Amygdala (tissue), 56 donors: Measurements from ENCODE around the gene LMAN2.
"Not testable (repeated sequence)": the region's sequence is repeated elsewhere in the genome, so short reads cannot be mapped to it uniquely, and the experiment has no call there.

Experiments
- DNase-seq, 56 donors: peaks; one replicate each; lab custom pipeline; 2025; lab: John Stamatoyannopoulos, UW

The LMAN2 gene

DNA sequence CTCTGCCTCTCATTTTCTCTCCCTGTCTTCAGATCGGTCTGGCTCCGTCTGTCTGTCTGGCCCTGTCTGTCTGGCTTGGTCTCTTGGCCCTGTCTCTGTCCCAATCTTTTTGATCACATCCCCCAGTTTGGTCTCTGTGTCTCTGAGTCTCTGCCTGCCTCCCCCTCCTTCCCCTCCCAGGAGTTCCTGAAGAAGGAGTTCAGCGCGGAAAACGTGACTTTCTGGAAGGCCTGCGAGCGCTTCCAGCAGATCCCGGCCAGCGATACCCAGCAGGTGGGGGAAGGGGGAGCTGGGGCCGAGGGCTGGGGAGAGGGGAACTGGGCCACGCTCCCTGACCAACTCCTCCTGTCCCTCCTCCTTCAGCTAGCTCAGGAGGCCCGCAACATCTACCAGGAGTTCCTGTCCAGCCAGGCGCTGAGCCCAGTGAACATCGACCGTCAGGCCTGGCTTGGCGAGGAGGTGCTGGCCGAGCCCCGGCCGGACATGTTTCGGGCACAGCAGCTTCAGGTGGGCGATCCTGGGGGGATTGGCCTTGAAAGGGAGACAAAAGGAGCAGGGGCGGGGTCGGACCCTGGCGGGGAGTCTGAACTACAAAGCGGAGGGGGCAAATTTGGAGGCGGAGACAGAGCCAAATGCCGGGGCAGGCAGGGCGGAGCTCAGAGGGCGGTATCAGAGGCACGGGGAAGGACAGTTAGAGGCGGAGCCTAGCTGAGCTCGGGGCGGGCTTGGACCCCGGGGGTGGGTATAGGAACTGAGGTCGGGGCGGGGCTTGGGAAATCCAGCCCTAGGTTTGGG, 15.3 kb upstream of the LMAN2 start:
- peak in 6 of 56 donors; percentile 29 to 79 (median 30) for DNase-seq

DNA sequence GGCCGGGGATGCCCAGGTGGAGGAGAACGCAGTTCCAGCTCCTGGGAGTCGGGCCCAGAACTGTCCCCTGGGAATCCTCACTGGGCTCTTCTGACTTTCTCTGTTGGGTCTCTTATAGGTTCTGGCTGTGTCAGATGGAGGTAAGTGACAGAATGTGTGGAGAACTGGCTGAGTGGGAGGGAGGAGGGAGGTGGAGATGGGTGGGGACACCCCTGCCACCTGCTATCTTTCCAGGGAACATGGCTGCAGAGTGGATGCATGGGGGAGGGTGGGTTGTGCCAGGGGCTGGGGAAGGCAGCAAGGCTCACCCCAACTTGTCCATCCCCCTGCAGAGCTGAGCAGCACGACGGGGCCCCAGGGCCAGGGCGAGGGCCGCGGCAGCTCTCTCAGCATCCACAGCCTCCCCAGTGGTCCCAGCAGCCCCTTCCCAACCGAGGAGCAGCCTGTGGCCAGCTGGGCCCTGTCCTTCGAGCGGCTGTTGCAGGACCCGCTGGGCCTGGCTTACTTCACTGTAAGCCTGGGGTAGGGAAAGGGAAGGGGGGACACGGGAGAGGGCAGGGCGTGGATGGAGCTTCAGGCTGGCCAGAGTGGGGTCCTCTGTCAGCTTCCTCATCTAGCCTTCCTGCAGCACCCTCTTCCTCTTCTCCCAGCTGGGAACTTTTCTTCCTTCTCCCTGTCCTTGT, 14.5 kb upstream of the LMAN2 start:
- DNase-seq: no peak

DNA sequence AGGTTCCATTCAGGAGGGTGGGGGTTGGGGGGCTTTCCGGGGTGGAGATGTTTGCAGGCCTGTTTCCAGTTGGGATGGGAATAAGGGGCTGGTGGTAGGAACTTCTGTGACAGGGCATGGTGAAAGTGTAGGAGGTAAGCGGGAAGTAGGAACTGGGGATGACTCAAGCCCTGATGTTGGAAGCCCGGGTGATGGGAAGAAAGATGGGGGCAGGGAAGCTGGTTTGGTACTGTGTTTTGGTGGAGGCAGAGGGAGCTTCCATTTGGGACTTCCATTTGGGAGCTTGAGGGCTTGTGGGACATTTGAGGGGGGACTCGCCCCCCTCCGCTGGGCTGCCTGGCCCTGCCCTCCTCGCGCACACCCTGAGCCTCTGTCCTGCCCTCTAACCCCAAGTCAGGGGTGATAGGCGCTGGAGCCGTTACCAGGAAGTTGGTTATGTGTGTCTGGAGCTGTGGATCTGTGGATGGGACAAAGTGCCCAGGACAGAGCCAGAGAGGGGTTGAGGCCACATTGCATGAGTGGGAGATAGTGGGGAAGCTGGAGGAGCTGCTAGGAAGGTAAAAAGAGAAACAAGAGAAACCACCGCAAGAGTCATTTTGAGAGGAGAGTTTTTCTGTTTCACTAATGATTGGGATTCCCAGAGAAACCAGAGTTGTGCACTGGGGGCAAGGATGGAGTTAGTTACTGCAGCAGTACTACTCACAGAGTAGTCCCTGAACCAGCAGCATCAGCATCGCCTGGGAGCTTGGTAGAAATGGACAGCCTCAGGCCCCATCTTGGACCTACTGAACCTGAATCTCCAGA, 12.9 kb upstream of the LMAN2 start:
- DNase-seq: no peak

DNA sequence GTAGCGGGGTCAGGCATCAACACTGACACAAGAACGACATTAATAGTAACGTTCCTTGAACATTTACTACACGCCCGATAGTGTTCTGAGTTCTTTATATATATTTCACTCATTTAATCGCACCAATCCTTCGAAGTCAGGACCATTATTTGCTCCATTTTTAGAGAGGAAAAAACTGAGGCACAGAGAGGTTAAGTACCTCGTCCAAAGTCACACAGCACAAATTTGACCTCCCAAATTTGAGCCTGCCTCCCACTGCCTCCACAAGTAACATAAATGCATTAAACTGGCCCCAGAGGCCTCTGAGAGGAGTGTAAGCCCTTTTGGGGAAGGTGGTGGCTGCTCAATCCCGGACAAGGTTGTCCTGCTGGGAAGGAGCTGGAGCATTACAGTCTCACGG, 12.1 kb upstream of the LMAN2 start:
- no peak for DNase-seq

DNA sequence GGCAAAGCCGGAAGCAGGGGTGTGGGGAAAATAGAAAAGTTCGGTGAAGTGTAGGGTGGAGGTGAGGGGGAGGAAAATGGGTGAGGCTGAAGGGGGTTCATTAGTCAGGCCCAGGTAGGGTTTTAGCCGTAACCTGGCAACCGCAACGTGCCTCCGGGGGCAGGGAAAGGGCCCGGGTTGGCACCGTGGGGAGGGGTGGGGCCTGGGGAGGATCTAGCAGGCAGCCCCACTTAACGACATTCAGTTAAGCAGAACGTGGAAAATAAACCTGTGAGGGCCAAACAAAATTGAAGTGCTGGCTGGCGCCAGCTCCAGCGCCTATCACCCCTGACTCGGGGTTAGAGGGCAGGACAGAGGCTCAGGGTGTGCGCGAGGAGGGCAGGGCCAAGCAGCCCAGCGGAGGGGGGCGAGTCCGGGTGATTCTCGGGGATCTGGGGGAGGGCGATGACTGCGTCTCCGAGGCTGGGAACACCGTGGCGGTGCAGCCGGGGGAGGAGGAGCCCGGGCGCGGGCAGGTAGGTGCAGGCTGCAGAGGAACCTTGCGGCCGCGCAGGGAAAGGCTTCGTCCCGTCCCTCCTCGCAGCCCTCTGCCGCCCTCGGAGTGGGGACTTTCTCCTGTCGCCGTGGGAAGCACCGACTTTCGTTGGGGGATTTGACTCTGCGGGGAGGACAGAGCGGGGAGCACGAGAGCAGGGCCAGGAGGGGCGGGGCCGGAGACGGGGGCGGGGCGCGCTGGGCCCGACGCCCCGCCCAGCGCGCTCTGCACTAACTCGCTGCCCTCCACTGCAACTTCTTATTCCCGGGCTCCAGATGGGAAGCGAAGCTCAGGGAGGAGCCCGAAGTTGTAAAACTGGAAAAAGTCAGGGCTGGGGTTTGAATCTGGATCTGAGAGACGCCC, 11.4 kb upstream of the LMAN2 start:
- DNase-seq: peak in 2 of 56 donors; percentile 22 to 30

DNA sequence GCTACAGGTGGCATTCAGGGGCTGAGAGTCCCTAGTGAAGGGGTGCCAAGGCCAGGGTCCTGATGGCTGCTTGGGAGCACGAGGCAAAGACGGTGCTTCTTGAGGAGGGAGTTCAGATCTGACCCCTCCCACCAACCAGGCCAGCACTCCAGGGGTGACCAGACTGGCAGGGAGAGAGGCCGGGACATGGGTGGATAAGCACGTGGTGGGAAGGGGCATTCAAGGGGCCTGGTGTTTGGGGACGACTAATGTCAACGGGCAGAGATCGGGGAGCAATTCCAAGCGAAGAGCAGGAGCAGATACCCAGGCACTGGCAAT, 10.8 kb upstream of the LMAN2 start:
- no peak for DNase-seq

DNA sequence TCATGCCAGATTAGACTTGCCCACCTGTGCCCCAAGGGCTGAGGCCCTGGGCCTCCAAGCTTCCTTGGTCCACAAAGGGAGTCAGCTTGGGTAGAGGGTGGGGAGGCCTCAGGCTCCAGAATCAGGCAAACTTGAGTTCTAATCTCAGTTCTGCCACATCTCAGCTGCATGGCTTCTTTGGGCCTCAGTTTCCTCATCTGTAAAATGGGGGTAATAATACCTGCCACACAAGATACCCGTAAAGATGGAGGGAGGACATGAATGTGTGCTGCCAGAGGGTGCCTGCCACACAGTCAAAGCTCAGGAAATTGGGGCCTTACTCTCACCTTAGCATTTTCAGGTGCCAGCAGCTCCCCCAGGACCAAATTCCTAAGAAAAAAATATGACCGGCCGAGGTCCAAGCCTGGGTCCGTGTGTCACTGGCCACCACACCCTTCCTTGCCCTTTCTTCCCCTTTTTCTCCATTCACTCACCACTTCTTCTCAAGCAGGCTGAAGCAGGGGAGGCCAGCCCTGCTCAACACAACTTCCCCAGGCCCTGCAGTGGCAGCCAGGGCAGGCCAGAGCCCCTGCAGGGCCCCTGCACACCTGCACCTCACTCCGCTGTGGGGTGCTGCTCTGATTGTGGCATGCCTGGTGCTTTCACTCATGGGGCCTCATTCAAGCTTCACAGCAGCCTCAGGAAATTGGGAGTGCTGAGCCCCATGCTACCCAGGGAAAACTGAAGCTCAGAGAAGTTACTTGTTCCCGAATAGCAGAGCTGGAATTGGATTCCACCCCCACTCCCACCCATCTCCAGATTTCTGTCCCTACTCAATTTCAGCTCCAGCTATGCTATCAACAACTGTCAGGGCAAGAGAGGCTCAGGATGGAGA, 10.2 kb upstream of the LMAN2 start:
- no peak for DNase-seq

DNA sequence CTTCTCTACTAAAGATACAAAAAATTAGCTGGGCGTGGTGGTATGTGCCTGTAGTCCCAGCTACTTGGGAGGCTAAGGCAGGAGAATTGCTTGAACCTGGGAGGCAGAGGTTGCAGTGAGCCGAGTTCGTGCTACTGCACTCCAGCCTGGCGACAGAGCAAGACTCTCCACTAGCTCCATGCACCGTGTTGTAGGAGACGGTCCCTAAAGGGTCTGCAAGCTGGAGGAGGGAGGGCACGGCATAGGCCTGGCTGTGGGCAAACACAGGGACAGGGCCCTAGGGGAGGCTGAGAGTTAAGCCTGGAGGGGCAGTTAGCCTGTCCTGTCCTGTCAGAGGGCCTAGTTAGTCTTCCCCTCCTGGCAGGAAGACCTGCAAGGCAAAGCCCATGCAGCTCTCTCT, 9.3 kb upstream of the LMAN2 start:
- DNase-seq: not testable (repeated sequence)

DNA sequence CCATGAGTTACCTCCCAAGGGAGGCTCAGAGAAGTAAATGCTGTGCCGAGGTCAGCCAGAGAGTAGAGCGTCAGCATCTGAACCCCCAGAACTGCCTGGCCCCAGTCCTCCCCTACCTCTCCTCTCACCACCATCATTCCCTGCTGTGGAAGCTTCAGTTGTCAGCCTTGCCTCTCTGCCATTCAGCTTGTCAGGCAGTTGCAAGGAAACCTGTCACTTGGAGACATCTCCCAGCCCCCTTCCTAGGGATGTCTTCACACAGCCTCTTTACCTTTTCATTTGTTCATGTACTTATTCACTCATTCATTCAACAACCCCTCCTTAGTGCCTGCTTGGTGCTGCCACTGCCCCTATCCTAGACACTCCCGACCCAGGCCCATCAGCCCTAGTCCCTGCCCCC, 8.4 kb upstream of the LMAN2 start:
- DNase-seq: no peak

DNA sequence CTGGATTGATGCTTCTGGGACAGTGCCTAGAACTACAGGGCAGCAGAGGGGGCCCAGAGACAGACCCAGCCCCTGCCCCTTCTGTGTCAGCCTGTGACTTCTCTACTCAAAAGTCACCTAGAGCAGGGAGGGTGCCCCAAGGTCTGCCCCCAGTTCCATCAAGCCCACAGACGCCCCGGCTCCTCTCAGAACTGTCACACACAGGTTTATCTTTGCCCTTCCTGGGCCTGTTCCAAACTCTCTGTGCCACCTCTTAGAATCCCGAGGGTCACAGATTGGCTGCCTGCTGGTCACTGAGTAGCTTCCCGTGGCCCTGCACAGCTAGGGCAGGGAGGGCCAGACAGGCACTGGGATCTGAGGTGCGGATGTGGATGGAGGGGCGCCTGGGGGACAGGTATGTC, 8.0 kb upstream of the LMAN2 start:
- no peak for DNase-seq

DNA sequence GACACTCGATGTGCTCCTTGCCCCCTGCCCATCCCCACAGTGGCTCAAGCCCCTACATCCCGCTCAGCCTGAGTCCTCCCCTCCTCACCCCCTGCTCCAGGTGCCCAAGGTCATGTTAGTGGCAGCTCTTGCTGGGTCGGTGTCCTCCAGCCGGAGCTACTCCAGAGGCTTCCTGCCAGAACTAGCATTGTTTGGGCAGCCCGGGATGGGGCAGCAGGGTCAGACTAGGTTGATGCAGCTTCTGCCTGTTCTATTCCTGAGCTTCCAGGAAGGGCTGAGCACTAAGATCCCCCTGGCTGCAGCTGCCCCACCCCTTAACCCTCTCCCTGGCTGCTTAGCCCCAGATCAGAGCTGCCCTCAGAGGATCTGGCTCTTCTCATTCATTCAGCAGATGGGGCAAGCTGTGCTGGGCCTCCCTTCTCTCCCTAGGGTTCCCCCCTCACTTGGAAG, 6.9 kb upstream of the LMAN2 start:
- DNase-seq: no peak

DNA sequence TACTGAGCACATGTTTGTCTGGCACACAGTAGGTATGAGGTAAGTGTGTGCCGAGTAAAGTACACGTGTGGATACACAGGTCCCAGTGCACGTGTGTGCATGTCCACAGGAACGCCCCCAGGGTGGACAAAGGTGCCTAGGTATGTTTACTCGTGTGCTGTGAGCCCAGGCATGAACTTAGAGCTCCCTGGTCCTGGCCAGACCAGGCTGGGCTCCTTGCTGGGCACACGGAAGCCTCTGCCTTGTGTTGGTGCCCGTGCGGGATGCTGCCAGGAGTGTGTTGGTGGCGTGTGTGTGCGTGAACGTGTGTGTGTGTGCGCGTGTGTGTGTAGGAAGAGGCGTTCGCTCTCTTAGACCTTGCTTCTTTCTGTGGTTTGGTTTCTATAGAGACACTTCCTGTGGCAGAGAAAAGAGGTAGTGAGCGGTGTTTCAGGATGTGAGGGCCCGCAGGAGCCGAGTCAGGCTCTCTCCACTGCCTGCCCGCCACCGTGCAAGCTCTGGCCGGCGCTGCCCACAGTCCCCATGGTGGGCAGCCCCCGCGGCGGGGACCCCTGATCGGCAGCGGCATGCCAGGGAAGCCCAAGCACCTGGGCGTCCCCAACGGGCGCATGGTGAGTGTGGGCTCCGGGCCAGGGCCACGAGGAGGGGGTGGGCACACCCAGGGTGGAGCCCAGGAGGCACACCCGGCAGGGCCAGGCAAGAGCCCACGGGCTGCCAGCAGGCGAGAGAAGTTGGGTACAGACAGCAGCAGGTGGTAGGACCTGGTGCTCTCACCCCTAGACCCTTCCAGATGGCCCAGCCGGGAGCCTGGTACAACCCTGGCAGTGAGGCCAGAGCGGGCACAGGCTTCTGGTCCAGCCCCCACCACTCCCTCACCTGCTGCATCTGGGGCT, 6.2 kb upstream of the LMAN2 start, which contains the start of gene RGS14:
TSS of gene RGS14 (plus strand) at position 466 of the 893 bp plus-strand sequence. CDS start at position 567, 101 bp downstream.
- DNase-seq: peak in 8 of 56 donors; percentile 10 to 45 (median 21)

DNA sequence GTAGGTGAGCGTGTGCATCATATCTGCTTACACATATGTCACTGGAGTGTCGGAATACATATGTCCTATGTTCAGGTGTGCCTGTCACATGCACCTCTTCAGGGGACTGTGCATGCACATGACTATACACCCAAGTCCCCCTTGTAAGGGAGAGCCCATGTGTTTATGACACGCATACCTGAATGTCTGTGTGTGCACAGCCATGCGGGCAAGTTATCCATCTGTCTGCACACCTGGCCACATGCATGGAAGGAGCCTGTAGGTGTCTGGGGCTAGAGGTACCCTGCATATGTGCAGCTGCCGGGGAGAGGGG, 5.6 kb upstream of the LMAN2 start:
- DNase-seq: no peak

DNA sequence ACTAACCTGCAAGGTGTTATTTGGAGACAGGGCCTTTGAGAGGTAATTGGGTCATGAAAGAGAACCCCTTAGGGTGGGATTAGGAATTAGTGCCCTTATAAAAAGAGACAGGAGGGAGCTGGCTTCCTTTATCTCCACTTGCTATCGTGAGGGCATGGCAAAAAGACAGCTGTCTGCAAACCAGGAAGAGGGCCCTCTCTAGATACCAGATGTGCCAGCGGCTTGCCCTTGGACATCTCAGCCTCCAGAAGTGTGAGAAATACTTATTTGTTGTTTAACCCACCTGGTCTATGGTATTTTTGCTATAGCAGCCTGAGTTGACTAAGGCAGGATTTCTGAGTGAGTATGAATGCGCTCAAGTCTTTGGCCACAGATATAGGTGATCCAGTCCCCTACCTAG, 5.3 kb upstream of the LMAN2 start:
- DNase-seq: no peak

DNA sequence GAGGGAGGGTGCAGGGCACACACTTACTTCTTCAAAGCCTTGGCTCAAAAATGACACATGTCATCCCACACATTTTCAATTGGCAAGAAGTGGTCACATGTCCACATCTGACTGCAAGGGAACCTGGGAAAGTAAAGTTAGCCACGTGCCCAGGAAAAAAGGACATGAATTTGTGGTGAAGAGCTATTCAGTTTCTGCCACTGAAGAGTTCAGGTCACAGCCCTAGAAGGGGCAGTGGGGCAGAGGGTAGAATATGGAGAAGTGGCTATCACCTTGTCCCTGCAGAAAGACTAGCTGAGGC, 4.3 kb upstream of the LMAN2 start:
- no peak for DNase-seq

DNA sequence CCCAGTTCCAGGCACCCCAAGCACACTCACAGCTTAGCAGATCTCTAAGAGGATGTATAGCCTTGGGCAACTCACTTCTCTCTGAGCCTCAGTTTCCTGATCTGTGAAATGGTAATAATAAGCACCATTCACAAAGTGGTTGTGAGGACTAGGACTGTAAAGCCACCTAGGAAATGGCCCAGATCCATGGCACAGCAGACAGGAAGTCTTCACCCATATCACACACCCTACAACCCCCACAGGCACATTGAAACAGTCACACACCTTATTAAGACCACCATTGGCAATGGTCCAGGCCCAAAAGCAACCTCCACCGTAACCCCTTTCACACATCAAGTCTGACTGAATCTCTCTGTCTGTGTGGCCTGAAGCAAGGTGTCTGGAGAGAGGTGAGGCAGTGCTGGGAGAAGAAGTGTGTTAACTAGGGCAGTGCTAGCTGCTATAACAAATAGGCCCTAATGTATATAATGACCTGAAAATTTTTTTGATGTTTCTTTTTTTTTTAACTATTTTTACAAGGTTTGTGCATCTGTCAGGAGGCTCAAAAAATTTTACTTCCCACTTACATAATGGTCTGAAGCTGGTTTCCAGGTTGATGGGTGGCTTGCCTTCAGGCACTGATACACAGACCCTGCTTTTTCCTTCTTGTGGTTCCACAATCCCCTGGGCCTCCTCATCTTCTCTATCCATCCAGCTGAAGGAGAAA, 3.8 kb upstream of the LMAN2 start:
- DNase-seq: no peak

DNA sequence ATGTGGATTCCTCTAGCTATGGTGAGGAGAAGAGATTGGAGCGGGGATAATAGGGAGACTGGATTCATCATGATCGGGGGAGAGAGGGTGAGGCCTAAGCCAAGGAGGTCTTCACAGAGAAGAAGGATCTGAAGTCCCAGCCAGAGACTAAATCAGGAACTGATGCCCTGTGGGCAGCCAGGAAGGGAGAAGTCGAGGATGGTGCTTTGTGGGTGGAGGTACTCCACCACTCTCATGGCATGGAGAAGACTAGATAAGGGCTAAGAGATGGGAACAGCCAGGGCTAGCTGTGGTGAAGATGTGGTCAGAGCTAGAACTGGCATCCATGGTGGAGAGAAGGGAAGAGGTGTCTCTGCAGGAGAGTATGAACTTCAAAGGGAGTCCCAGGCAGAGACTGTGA, 3.2 kb upstream of the LMAN2 start:
- DNase-seq: no peak

DNA sequence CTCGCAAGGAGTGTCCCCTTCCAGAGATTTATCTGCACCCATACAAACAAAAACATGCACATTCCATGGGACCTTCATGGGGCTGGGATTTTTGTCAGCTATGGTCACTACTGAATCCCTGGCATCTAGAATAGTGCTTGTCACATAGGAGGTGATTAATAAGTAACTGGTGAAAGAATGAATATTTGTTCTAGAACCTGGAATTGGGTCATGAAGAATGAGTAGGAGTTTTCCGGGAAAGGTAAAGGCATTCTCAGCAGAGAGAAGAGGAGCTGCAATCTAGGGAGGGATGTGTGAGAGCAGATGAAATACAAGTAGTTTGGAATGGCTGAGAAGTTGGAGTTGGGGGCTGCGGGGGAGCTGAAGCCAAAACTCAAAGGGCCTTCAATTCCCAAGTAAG, 2.8 kb upstream of the LMAN2 start:
- DNase-seq: no peak
